Progenitor cell of endocrine pancreas (in vitro differentiated cells): ENCODE data around the gene PLEKHM3. TPM values are rescaled to one million over a fixed set of nuclear protein-coding genes. Genes with fewer than 3 reads are reported as not detected.

Experiments
- DNase-seq: peaks from one replicate; pipeline ENCODE4 v3.0.0; 2021; ENCODE audit warnings: low spot score; ENCODE audit not compliant: unreplicated experiment
- H3K27ac Mint-ChIP-seq: 2 replicates; pipeline ENCODE4 v1.8.0; 2021; ENCODE audit warnings: mild to moderate bottlenecking, moderate library complexity, mixed read lengths
- H3K27me3 Mint-ChIP-seq: 2 replicates; pipeline ENCODE4 v1.8.0; 2021; ENCODE audit warnings: mixed read lengths
- H3K36me3 Mint-ChIP-seq: 2 replicates; pipeline ENCODE4 v1.8.0; 2022; ENCODE audit warnings: mixed read lengths; ENCODE audit not compliant: insufficient read depth
- H3K4me1 Mint-ChIP-seq: 2 replicates; pipeline ENCODE4 v1.8.0; 2021; ENCODE audit warnings: low read depth, mixed read lengths
- H3K4me3 Mint-ChIP-seq: 2 replicates; pipeline ENCODE4 v1.8.0; 2021; ENCODE audit warnings: low read depth, mild to moderate bottlenecking, moderate library complexity, mixed read lengths
- H3K9me3 Mint-ChIP-seq: 2 replicates; pipeline ENCODE4 v1.8.0; 2021; ENCODE audit warnings: low read depth, mixed read lengths
- total RNA-seq: library from RNA; stranded (reverse); gene quantifications from 2 replicates; pipeline ENCODE4 v1.2.1, GENCODE V29; 2021
- TF ChIP-seq, protein P1 (sequence below): fragments of 200-600 bp; sonication (generic); IDR thresholded peaks from one replicate; pipeline ENCODE4 v1.5.0; 2021; ENCODE audit warnings: antibody characterized with exemption, mild to moderate bottlenecking; ENCODE audit not compliant: unreplicated experiment

Gene PLEKHM3
- total RNA-seq, 1 donor from 2014 or later, result 19.2 TPM

DNA sequence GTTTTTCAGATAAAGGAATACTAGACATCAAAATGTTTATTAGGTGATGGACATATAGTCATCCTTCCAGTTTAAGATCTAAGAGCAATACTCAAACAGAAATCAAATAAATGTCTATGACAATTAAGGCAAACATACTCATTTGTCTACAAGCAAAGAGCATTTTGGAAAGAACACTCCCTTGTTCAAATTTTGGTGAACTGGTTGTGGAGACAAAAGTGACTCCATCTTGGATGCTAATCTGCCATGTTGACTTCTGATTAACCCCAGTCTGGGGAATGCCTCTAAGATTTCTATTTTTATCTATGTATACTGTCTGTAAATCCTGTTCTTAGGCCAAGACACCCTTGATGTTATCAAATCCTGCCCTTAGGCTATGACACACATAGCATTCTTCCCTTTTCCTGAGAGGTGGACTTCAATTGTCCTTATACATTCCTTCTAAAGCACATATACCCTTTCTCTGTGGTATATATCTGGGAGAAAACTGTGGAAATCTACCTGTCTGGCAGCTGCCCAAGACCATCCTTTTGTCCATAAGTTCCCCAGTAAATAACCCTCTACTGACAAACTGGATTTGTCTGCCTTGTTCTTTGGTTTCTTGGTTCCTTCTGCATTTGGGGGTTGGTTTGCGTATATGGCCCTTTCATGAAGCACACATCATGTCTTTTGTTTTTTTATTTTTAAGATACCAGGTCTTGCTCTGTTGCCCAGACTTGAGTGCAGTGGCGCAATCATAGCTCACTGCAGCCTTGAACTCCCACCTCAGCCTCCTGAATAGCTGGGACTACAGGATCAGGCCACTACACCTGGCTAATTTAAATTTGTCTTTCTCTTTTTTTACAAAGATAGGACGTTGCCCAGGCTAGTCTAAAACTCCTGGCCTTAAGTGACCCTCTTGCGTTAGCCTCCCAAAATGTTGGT lies 12.5 kb upstream of the PLEKHM3 start:
- Mint-ChIP-seq H3K9me3 (peaks cover 5% of the 10 kb centered on the region), H3K4me3 (no peak overlapping the region), H3K27me3 (no peaks in the 10 kb centered on the region), H3K36me3 (peaks cover 3% of the 10 kb centered on the region), H3K4me1 (peaks cover 7% of the 10 kb centered on the region), H3K27ac (no peak overlapping the region)
- TF ChIP-seq, protein P1, sequence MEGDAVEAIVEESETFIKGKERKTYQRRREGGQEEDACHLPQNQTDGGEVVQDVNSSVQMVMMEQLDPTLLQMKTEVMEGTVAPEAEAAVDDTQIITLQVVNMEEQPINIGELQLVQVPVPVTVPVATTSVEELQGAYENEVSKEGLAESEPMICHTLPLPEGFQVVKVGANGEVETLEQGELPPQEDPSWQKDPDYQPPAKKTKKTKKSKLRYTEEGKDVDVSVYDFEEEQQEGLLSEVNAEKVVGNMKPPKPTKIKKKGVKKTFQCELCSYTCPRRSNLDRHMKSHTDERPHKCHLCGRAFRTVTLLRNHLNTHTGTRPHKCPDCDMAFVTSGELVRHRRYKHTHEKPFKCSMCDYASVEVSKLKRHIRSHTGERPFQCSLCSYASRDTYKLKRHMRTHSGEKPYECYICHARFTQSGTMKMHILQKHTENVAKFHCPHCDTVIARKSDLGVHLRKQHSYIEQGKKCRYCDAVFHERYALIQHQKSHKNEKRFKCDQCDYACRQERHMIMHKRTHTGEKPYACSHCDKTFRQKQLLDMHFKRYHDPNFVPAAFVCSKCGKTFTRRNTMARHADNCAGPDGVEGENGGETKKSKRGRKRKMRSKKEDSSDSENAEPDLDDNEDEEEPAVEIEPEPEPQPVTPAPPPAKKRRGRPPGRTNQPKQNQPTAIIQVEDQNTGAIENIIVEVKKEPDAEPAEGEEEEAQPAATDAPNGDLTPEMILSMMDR, result no peak
- no peak for DNase-seq

DNA sequence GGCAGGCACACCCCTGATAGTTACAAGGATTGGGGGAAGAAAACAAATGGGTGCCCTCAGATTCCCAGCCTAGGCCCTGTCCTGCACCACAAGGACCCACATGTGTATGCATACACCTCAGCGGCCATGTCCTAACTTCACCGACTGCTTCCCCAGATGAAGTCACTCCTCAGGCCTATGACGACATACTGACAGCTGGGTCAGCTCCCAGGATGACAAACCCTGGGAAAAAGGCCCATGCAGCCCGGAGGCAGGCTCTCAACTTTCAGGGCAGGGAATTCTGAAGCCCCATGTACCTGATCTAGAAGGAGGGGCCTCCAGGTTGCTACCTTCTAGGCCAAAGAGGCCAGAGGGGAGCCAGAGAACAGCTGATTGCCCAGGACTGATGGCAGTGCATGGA lies 11.0 kb upstream of the PLEKHM3 start:
- DNase-seq, result no peak
- no peak overlapping the region for H3K4me3 Mint-ChIP-seq
- H3K4me1 Mint-ChIP-seq, result peaks cover 14% of the 10 kb centered on the region
- peaks cover 3% of the 10 kb centered on the region for H3K36me3 Mint-ChIP-seq
- H3K9me3 Mint-ChIP-seq, result peaks cover 5% of the 10 kb centered on the region
- TF ChIP-seq, protein P1, result no peak
- no peak overlapping the region for H3K27ac Mint-ChIP-seq
- no peaks in the 10 kb centered on the region for H3K27me3 Mint-ChIP-seq

DNA sequence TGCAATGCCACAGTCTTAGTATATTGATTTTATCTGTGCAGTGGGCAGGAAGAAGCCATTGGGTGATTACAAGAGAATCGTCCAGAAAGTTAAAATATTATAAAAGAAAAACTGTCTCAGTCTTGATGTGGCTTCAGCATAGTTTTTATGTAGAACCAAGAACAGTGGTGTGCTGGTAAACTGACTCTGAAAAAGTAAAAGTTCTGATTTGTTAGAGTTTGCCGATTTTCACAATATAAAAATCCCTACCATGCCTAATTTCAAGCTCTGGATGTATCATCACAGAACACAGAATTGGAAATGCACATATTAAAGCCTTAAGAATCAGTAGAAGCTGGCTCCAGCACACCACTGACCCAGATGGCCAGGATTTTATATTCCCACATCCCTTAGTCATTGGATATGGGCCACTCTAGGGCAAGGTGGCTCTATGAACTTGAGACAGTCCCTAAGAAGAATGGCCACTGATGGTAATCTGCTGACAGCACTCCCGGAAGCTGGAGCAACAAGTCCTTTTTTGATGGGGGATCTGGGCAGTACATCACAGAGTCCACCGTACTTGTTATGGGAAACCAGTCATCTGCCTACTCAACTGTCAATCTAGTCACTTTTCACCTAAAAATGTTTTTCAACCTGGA lies 9.3 kb upstream of the PLEKHM3 start:
- DNase-seq, result no peak
- Mint-ChIP-seq H3K9me3 (peaks cover 5% of the 10 kb centered on the region), H3K27me3 (no peaks in the 10 kb centered on the region), H3K4me3 (no peak overlapping the region), H3K4me1 (peaks cover 14% of the 10 kb centered on the region), H3K36me3 (peaks cover 3% of the 10 kb centered on the region), H3K27ac (no peak overlapping the region)
- TF ChIP-seq, protein P1, result no peak

DNA sequence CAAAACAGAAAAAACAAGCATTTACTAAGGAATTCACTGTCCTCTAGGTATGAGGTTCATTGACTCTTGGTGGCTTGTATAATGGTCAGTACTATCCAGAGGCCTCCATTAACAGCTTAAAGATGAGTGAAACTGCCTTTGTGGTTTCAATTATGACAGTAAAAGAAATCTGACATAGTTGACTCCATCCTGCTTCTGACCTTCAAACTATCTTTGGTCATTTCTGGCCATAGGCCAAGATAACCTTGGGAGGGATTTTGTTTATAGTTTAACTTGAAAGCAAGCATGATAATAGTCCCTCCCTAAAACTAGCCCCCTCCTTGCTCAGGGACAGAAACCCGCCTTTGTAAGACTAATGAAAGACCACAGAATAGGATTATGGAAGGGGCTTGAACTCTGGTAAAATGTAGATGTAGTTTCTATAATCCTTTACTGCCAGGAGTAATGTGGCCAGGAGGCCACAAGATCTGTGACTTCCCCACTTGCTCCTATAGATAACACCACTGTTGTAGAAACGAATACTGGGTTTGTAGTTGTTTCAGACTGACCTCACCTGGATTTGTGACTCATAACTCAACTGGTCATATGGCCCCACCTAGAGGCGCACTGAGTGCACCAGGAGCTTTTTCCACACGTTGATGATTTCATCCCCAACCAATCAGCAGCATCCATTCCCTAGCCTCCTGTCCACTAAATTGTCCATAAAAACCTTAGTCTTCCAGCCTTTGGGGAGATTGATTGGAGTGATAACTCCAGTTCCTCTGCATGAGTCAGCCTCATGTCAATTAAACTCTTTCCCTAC lies 8.6 kb upstream of the PLEKHM3 start:
- Mint-ChIP-seq H3K4me1 (peaks cover 12% of the 10 kb centered on the region), H3K36me3 (peaks cover 3% of the 10 kb centered on the region), H3K27ac (peak overlapping the region; percentile 8), H3K9me3 (peaks cover 5% of the 10 kb centered on the region), H3K27me3 (no peaks in the 10 kb centered on the region), H3K4me3 (no peak overlapping the region)
- DNase-seq, result no peak
- TF ChIP-seq, protein P1, result peak; percentile 50

DNA sequence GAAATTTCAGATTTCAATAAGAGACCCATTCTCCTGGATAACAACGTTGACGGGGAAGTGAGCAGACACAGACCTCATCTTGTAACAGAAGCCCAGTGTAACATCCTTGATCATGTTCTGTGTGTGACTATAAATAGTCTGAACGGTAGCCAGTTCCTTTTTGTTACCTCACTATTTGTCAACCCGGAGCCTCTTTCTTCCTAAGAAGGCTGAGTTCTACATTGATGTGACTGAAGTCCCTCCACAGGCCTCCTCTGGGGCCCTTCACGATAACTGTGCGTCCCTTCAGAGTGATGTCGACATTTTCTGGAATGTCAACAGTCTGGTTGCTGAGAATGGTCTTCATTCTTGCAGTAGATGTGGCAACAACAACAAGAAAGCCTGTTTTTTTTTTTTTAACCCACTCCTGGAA lies 6.3 kb upstream of the PLEKHM3 start:
- H3K4me1 Mint-ChIP-seq, result peaks cover 12% of the 10 kb centered on the region
- DNase-seq, result no peak
- peaks cover 5% of the 10 kb centered on the region for H3K9me3 Mint-ChIP-seq
- no peaks in the 10 kb centered on the region for H3K27me3 Mint-ChIP-seq
- TF ChIP-seq, protein P1, result no peak
- peaks cover 3% of the 10 kb centered on the region for H3K36me3 Mint-ChIP-seq
- no peak overlapping the region for H3K4me3 Mint-ChIP-seq
- no peak overlapping the region for H3K27ac Mint-ChIP-seq
